Measurements from ENCODE around the gene HOXB6.

Gene HOXB6

GRCh38 chr17:48583708-48584222 lies 21.0 kb downstream of the HOXB6 start:
- FAIRE-seq (no peak), DNase-seq (ENCODE audit: low spot score) (no peak)

- no peak for FAIRE-seq
- no peak for DNase-seq (ENCODE audit: low spot score)
Measured at GRCh38 chr17:48582750-48583069, 22.1 kb downstream of the HOXB6 start.

- DNase-seq (ENCODE audit: low spot score), result no peak
- FAIRE-seq, result peak; percentile 32
Measured at GRCh38 chr17:48579760-48580554, 24.8 kb downstream of the HOXB6 start.

- DNase-seq (ENCODE audit: low spot score) (no peak), FAIRE-seq (no peak)
Measured at GRCh38 chr17:48579471-48579759, 25.4 kb downstream of the HOXB6 start.

GRCh38 chr17:48578616-48579470 lies 25.9 kb downstream of the HOXB6 start:
- DNase-seq (ENCODE audit: low spot score) (no peak), FAIRE-seq (no peak)

- FAIRE-seq (peak; percentile 29), DNase-seq (ENCODE audit: low spot score) (peak; percentile 65)
Measured at GRCh38 chr17:48577946-48578615, 26.7 kb downstream of the HOXB6 start, which contains the start of gene HOXB4. TSS of gene HOXB4 (minus strand) at chr17:48578350. CDS start at chr17:48578319, 31 bp downstream.

- DNase-seq (ENCODE audit: low spot score), result no peak
Measured at GRCh38 chr17:48577330-48577945, 27.3 kb downstream of the HOXB6 start.

GRCh38 chr17:48576479-48577309 lies 28.1 kb downstream of the HOXB6 start:
- DNase-seq (ENCODE audit: low spot score) (no peak), FAIRE-seq (no peak)

More at GRCh38 chr17:48577330-48577945, 27.3 kb downstream of the HOXB6 start:
- no peak for FAIRE-seq

GRCh38 chr17:48575673-48576478 lies 28.9 kb downstream of the HOXB6 start:
- FAIRE-seq, result no peak
- no peak for DNase-seq (ENCODE audit: low spot score)

GRCh38 chr17:48575066-48575582 lies 29.7 kb downstream of the HOXB6 start:
- DNase-seq (ENCODE audit: low spot score), result no peak

GRCh38 chr17:48574505-48575065 lies 30.2 kb downstream of the HOXB6 start:
- FAIRE-seq (no peak), DNase-seq (ENCODE audit: low spot score) (no peak)

More at GRCh38 chr17:48575066-48575582, 29.7 kb downstream of the HOXB6 start:
- no peak for FAIRE-seq

- DNase-seq (ENCODE audit: low spot score) (no peak), FAIRE-seq (no peak)
Measured at GRCh38 chr17:48571826-48572417, 32.9 kb downstream of the HOXB6 start.

GRCh38 chr17:48571024-48571818 lies 33.6 kb downstream of the HOXB6 start:
- DNase-seq (ENCODE audit: low spot score), result no peak
- no peak for FAIRE-seq

- DNase-seq (ENCODE audit: low spot score) (no peak), FAIRE-seq (no peak)
Measured at GRCh38 chr17:48570325-48571023, 34.3 kb downstream of the HOXB6 start.

GRCh38 chr17:48569674-48570324 lies 35.0 kb downstream of the HOXB6 start:
- DNase-seq (ENCODE audit: low spot score), result no peak
- FAIRE-seq, result no peak

- FAIRE-seq (no peak), DNase-seq (ENCODE audit: low spot score) (no peak)
Measured at GRCh38 chr17:48569240-48569582, 35.6 kb downstream of the HOXB6 start.
